Activated B cell treated with CpG ODN at 0.5 μM for 24 hours (primary cell): ENCODE results near the gene CRELD2. TPM values are rescaled to one million over a fixed set of nuclear protein-coding genes. Genes with fewer than 3 reads are reported as not detected.

Experiments
- ATAC-seq: fragments of 200-7000 bp; cut with Tn5 transposase; one replicate; pipeline ENCODE4 v1.10.0; 2021; ENCODE audit warnings: low read depth, mild to moderate bottlenecking, moderate library complexity
- CTCF ChIA-PET: fragments of 350-600 bp; sonication (Branson Sonifier 250); formaldehyde crosslinking; loops from one replicate; lab custom pipeline; 2021; ENCODE audit warnings: antibody characterized with exemption; lab: Charles Lee
- POLR2A ChIA-PET: fragments of 350-600 bp; sonication (Branson Sonifier 250); formaldehyde crosslinking; loops from one replicate; lab custom pipeline; 2021; ENCODE audit warnings: antibody characterized with exemption; lab: Charles Lee
- DNase-seq: peaks from one replicate; pipeline ENCODE4 v3.0.0; 2022
- H3K27ac Mint-ChIP-seq: one replicate; pipeline ENCODE4 v1.8.0; 2020; ENCODE audit warnings: mixed read lengths
- H3K27me3 Mint-ChIP-seq: one replicate; pipeline ENCODE4 v1.8.0; 2021; ENCODE audit warnings: mixed read lengths
- H3K36me3 Mint-ChIP-seq: one replicate; pipeline ENCODE4 v1.8.0; 2021; ENCODE audit warnings: low read depth, mixed read lengths
- H3K4me1 Mint-ChIP-seq: one replicate; pipeline ENCODE4 v1.8.0; 2021; ENCODE audit warnings: mixed read lengths
- H3K4me3 Mint-ChIP-seq: one replicate; pipeline ENCODE4 v1.8.0; 2020; ENCODE audit warnings: mild to moderate bottlenecking, mixed read lengths
- H3K9me3 Mint-ChIP-seq: one replicate; pipeline ENCODE4 v1.8.0; 2020; ENCODE audit warnings: mixed read lengths
- CTCF ChIP-seq: fragments of 200-600 bp; IDR thresholded peaks from one replicate; pipeline ENCODE4 v1.8.0; 2022; ENCODE audit warnings: antibody characterized with exemption, mild to moderate bottlenecking
- intact Hi-C: fragments of 100-400 bp; cut with micrococcal nuclease; formaldehyde crosslinking; loops from one replicate; pipeline ENCODE4 v1.15.1; 2024
- total RNA-seq: library from RNA; stranded (reverse); gene quantifications from 2 replicates; pipeline ENCODE4 v1.2.3, GENCODE V29; 2022

CRELD2 gene, protein sequence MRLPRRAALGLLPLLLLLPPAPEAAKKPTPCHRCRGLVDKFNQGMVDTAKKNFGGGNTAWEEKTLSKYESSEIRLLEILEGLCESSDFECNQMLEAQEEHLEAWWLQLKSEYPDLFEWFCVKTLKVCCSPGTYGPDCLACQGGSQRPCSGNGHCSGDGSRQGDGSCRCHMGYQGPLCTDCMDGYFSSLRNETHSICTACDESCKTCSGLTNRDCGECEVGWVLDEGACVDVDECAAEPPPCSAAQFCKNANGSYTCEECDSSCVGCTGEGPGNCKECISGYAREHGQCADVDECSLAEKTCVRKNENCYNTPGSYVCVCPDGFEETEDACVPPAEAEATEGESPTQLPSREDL
- total RNA-seq = 44.5 and 45.0 TPM in 2 replicates

GRCh38 chr22:49917974-49918910 is at the start of gene CRELD2, which contains the start of gene ALG12:
Gene CRELD2 (plus strand): TSS chr22:49918634. CDS start chr22:49918770, 136 bp downstream.
Gene ALG12 (minus strand): TSS chr22:49918438. CDS start chr22:49913765, 4,673 bp downstream.
- ChIA-PET CTCF (interaction anchor here (0.9 kb wide), 1 partner anchor 112 kb away, joined by 3 read pairs; no protein-coding TSS in a partner anchor), POLR2A (interaction anchor here (0.5 to 1.8 kb wide), 10 partner anchors 8 to 114 kb away, joined by 3 to 9 read pairs (median 4); no protein-coding TSS in a partner anchor)
- Mint-ChIP-seq H3K4me1 (peaks cover 34% of the 10 kb centered on the region), H3K36me3 (peaks cover 31% of the 10 kb centered on the region), H3K4me3 (peak within 1 kb of the TSS; percentile 84), H3K9me3 (no peaks in the 10 kb centered on the region), H3K27ac (peak within 1 kb of the TSS; percentile 80), H3K27me3 (no peaks in the 10 kb centered on the region)
- ATAC-seq (peak; percentile 98), DNase-seq (peak; percentile 95)
- TF ChIP-seq CTCF = no peak
- intact Hi-C loops = loop anchor here (1.0 to 2.0 kb wide), 2 partner anchors 65 to 91 kb away; partner anchors contain the start of genes BRD1 and ZBED4

- H3K9me3 Mint-ChIP-seq = peaks cover 24% of the 10 kb centered on the region
- ChIA-PET CTCF (no interaction called here), POLR2A (no interaction called here)
- intact Hi-C loops = no loop called here
- no peaks in the 10 kb centered on the region for H3K27me3 Mint-ChIP-seq
- TF ChIP-seq CTCF = no peak
- H3K27ac Mint-ChIP-seq = no peak overlapping the region
- ATAC-seq (no peak), DNase-seq (no peak)
- peaks cover 9% of the 10 kb centered on the region for H3K4me1 Mint-ChIP-seq
- peaks cover 41% of the 10 kb centered on the region for H3K36me3 Mint-ChIP-seq
- H3K4me3 Mint-ChIP-seq = no peak overlapping the region
Observed at GRCh38 chr22:49869086-49869830, 49.2 kb upstream of the CRELD2 start.

DNA sequence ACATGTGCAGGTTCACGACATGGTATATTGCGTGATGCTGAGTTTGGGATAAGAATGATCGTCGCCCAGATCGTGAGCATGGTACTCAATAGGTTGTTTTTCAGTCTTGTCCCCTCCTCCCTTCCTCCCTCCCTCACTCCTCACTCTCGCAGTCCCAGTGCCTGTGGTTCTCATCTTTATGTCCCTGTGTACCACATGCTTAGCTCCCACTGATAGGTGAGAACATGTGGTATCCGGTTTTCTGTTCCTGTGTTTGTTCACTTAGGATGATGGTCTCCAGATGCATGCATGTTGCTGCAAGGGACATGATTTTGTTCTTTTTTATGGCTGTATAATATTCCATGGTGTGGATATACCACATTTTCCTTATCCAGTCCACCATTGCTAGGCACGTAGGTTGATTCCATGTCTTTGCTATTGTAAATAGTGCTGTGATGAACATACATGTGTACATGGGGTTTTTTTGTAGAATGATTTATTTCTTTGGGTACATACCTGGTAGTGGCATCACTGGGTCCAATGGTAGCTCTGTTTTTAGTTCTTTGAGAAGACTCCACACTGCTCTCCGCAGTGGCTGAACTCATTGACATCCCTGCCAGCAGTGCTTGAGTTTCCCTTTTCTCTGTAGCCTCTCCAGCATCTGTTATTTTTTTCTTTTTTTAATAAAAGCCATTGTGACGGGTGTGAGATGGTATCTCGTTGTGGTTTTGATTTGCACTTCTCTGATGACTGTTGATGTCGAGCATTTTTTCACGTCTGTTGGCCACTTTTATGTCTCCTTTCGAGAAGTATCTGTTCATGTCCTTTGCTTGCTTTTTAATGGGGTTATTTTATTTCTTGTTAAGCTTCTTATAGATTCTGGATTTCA is 48.4 kb upstream of the CRELD2 start:
- no peak overlapping the region for H3K4me3 Mint-ChIP-seq
- DNase-seq = no peak
- H3K4me1 Mint-ChIP-seq = peaks cover 9% of the 10 kb centered on the region

More for the DNA sequence above, 48.4 kb upstream of the CRELD2 start:
- POLR2A ChIA-PET = no interaction called here
- ATAC-seq = no peak
- CTCF ChIA-PET = no interaction called here
- Mint-ChIP-seq H3K36me3 (peaks cover 44% of the 10 kb centered on the region), H3K27ac (no peak overlapping the region), H3K27me3 (no peaks in the 10 kb centered on the region), H3K9me3 (peaks cover 24% of the 10 kb centered on the region)
- no peak for TF ChIP-seq CTCF
- intact Hi-C loops = no loop called here
